ENCODE measurements around the gene CHERP.

CHERP gene

DNA sequence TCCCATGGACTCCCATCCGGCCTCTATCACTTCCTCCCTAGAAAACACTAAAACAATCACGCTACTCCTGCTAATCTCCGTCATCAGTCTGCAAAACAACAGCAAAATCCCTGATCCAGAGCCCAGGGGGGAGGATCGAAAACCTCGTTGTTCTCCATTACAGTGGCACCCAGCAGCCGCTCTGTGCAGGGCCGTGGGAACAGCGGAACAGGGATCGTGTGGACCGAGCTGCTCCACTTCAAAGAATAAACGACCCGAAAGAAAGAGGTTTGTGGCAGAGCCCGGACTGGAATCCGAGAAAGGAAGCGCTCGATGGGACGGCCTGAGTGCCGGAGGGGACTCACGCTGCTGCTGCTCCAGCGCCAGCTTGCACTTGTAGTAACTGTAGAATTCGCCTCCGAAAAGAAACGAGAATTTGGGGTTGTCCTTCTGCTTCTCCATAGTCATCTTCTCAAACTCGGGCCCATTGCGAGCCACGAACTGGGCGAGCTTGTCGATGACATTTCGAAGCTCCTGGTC is 652 bp downstream of the CHERP start:
- Mint-ChIP-seq H3K27ac (peak overlapping the region; percentile 67), H3K36me3 (ENCODE audit: low read depth) (peaks cover 24% of the 10 kb centered on the region), H3K27me3 (ENCODE audit: low read depth) (no peaks in the 10 kb centered on the region), H3K9me3 (no peaks in the 10 kb centered on the region), H3K4me1 (ENCODE audit: low read depth) (peaks cover 35% of the 10 kb centered on the region), H3K4me3 (peak overlapping the region; percentile 94)

DNA sequence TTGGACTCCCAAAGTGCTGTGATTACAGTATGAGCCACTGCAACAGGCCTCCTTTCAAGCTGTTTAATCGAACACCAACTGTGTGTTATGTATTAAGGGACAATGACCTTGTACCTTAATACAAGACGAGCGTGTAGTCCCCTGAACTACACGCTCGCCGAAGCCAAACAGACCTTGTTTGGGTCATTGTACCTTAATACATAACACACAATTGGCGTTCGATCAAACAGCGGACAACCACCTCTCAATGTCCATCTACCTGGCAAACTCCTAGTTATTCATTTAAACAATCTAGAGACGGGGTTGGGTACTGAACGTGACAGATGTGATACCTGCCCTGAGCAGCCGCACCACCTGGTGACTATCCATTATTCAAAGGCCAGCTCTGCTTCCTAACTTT is 1.3 kb downstream of the CHERP start:
- H3K27ac Mint-ChIP-seq: peak overlapping the region; percentile 67
- H3K27me3 Mint-ChIP-seq (ENCODE audit: low read depth): no peaks in the 10 kb centered on the region
- H3K4me1 Mint-ChIP-seq (ENCODE audit: low read depth): peaks cover 37% of the 10 kb centered on the region
- peaks cover 26% of the 10 kb centered on the region for H3K36me3 Mint-ChIP-seq (ENCODE audit: low read depth)
- H3K4me3 Mint-ChIP-seq: peak overlapping the region; percentile 94
- H3K9me3 Mint-ChIP-seq: no peaks in the 10 kb centered on the region

DNA sequence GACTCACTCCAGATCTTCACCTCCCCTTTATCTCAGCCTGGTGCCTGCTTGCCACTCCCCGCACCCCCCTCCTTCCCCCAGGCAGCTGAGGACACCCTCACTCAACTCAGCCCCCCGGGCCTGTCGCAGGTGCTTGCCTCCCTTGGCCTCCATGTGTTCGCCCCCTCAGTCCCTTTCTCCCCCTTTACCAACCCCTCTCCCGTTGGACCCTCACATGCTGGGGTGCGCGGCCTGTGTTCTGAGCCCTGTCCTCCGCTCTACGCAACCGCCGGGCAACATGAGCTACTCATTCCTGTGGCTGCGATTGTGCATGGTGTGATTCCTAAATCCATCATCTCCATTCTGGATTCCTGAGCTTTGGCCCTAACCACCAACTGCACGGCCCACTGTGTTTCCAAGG is 5.1 kb downstream of the CHERP start:
- Mint-ChIP-seq H3K27me3 (ENCODE audit: low read depth) (no peaks in the 10 kb centered on the region), H3K36me3 (ENCODE audit: low read depth) (peaks cover 29% of the 10 kb centered on the region), H3K4me3 (no peak overlapping the region), H3K9me3 (no peaks in the 10 kb centered on the region), H3K27ac (no peak overlapping the region), H3K4me1 (ENCODE audit: low read depth) (peaks cover 24% of the 10 kb centered on the region)

DNA sequence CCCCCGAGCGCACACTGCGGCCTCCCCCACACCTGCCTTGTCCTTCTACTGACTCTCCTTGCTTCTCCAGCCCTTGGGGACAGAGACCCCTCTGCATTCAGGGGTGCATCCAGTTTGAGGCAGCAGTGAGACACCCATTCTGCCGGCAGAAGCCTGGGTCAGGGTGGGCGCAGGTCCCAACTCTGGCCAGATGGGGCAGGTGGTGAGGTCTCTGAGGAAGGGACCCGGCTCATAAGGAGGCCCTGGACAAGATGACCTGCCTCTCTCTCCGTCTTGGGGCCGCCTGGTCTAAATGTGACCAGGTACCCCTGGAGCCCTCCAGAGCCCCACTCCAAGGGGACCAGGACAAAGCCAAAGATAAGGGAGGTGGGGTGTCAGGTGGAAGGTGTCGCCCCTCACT is 6.1 kb downstream of the CHERP start:
- Mint-ChIP-seq H3K36me3 (ENCODE audit: low read depth) (peaks cover 31% of the 10 kb centered on the region), H3K27ac (no peak overlapping the region)

DNA sequence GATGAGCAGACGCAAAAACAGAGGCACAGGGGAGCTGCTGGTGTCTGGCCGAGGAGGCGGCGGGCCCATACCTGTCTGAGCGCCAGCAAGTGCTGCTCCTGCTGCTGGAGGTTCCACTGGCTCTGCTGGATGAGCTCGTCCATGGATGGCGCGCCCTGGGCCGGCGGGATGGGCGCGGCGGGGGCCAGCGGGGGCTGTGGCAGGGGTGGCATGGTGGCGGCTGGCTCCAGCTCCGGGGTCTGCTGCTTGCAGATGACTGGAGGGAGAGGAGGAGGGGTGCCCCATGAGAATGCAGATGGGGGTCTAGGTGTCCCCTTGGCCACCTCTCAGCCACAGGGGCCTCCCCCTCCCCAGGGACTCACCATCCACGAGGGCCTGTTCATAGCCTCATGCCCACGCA is 6.9 kb downstream of the CHERP start:
- Mint-ChIP-seq H3K36me3 (ENCODE audit: low read depth) (peaks cover 32% of the 10 kb centered on the region), H3K9me3 (no peaks in the 10 kb centered on the region), H3K4me3 (no peak overlapping the region), H3K27ac (no peak overlapping the region), H3K4me1 (ENCODE audit: low read depth) (peaks cover 14% of the 10 kb centered on the region), H3K27me3 (ENCODE audit: low read depth) (no peaks in the 10 kb centered on the region)

More for the DNA sequence above, 6.1 kb downstream of the CHERP start:
- no peaks in the 10 kb centered on the region for H3K9me3 Mint-ChIP-seq
- no peaks in the 10 kb centered on the region for H3K27me3 Mint-ChIP-seq (ENCODE audit: low read depth)
- H3K4me1 Mint-ChIP-seq (ENCODE audit: low read depth): peaks cover 19% of the 10 kb centered on the region
- H3K4me3 Mint-ChIP-seq: no peak overlapping the region

DNA sequence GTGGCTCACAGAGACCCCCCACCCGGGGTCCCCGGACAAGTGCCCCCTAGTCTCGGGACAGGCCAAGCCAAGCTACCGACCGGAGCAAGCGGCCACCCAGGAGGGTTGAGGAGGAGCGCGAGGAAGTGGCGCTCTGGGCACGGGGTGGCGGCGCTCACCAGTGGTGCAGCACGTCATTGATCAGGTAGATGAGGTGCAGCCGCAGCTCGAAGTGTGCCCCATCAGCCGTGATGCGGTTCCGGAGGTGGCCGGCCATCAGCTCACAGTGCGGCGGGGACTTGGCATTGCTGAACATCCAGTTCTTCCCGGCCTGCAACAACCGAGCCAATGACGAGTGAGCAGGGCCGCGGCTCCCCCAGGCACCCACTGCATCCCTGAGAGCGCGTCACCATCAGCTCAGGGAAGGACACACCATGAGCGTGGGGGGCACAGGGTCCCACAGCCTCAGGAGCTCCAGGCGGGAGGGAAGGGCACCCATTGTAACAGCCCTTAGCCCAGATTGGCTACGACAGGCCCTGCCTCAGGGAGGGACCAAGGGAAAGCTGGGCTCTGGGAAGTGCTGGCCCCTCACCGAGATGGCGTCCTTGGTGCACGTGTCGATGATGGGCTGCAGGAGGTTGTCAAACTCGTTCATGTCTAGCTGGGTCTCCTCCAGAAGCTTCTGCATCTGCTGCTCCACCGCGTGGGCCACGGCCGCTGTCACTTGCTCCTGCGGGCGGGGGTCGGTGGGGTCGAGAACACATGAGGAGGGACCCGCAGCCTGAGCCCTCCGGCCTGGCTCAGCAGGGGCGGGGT is 9.6 kb downstream of the CHERP start:
- no peak overlapping the region for H3K4me3 Mint-ChIP-seq

DNA sequence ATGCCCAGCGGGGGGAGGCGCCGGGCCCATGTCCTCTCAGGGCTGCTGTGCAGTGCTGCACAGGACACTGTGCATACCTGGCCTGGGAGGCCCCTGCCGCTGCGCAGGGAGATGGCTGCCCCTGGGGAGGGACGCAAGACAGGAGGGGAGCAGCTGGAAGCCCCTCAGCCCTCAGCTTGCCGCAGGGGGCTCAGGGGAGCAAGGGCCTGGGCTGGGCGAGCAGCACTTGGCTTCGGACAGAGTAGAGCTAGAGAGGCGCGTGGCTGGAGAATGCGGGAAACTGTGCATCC is 10.9 kb downstream of the CHERP start:
- Mint-ChIP-seq H3K4me1 (ENCODE audit: low read depth) (peaks cover 2% of the 10 kb centered on the region), H3K27me3 (ENCODE audit: low read depth) (no peaks in the 10 kb centered on the region), H3K9me3 (no peaks in the 10 kb centered on the region), H3K36me3 (ENCODE audit: low read depth) (peaks cover 27% of the 10 kb centered on the region), H3K27ac (no peak overlapping the region), H3K4me3 (no peak overlapping the region)

More for the DNA sequence above, 9.6 kb downstream of the CHERP start:
- H3K4me1 Mint-ChIP-seq (ENCODE audit: low read depth): peaks cover 6% of the 10 kb centered on the region
- no peaks in the 10 kb centered on the region for H3K9me3 Mint-ChIP-seq
- H3K36me3 Mint-ChIP-seq (ENCODE audit: low read depth): peaks cover 26% of the 10 kb centered on the region
- no peaks in the 10 kb centered on the region for H3K27me3 Mint-ChIP-seq (ENCODE audit: low read depth)
- H3K27ac Mint-ChIP-seq: no peak overlapping the region

DNA sequence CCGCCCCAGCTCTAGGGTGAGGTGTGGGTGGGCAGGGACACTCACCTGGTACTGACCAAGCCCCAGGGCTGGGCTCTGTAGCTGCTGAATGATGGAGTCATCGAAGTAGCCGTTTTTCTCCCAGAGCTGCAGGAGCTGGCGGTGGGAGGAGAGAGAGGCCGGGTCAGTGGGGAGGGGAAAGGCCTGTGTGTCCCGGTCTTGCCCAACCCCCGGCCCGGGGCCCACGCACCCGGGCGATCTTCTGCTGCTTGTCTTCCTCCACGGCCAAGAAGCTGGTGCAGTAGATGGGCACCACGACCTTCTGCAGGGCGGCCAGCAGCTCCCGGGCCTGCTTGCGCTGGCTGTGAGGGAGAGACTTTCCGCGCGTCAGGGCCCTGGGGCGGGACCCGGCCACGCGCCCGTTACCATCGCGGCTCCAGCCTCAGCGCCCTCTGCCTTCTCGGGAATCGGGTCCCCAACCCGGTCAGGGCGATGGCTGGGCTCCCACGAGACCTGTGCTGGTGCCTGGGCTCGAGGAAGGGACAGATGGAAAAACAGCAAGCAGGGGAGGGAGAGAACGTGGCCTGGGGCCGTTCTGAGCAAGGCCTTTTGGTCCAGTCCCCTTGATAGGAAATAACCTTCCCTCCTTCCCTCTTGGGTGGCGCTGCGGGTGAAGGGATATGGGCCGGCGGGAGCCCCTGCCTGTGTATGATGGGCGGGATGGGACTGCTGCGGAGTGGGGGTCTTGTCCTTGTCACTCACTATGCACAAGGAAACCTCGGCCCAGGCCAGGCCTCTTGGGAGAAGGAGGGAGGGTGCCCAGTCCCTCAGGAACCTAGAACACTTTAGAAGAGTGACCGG is 11.5 kb downstream of the CHERP start:
- peaks cover 23% of the 10 kb centered on the region for H3K36me3 Mint-ChIP-seq (ENCODE audit: low read depth)

DNA sequence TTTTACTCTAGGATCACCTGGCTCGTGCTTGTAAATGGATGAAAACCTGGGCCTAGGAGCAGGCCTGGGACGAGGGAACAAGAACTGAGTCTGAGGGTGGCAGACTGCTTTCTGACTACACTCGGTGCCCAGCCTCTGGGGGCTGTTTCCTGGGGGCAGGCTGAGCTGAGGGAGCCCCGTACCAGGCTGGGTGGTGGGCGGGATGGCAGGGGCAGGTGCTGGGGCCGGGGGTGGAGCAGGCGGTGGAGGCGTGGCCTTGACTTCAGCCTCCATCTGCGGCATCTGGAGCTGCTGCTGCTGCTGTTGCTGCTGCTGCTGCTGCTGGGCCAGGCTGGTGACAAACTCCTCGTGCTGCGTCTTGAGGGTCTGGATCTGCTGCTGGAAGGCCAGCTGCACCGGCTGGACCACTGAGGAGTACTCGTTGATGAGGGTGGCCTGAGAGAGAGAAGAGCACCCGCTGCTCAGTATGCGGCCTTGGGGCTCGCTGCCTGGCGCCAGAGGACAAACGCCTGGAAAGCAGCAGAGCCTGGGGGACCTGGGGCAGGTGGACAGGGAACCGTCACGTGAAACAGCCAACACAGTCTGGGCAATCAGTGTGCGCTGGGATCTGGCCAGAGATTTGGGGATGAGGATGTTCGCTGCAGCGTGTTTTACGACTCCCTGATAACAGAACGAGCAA is 12.6 kb downstream of the CHERP start:
- Mint-ChIP-seq H3K4me1 (ENCODE audit: low read depth) (no peaks in the 10 kb centered on the region), H3K27ac (no peak overlapping the region), H3K27me3 (ENCODE audit: low read depth) (no peaks in the 10 kb centered on the region), H3K4me3 (no peak overlapping the region), H3K36me3 (ENCODE audit: low read depth) (peaks cover 23% of the 10 kb centered on the region), H3K9me3 (no peaks in the 10 kb centered on the region)

More for the DNA sequence above, 11.5 kb downstream of the CHERP start:
- no peak overlapping the region for H3K27ac Mint-ChIP-seq
- no peaks in the 10 kb centered on the region for H3K27me3 Mint-ChIP-seq (ENCODE audit: low read depth)
- no peaks in the 10 kb centered on the region for H3K9me3 Mint-ChIP-seq
- no peaks in the 10 kb centered on the region for H3K4me1 Mint-ChIP-seq (ENCODE audit: low read depth)
- H3K4me3 Mint-ChIP-seq: no peak overlapping the region

DNA sequence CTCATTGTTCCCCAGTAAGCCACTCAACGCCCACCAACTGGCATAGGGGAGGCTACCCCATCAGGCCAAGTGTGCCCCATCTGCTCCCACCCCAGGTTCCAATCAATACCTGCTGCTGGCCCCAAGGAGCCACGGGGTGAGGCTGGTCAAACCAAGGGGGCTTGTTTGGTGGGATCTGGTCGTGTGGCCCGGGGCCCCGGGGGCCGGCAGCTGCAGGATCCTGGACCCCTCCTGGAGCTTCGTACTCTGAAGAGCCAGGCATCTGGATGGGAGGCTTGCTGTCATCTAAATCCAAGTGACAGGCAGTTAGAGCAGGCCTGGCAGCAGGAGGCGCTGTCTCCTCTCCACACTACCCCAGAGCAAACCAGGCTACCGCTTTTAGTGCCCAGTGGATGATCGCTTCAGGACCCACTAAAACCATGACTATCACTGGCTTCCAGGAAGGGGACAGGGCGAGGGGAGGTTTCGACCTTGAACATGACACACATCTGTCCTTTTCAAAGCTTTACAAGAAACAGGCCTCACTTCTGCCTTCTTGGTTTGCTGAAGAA is 14.2 kb downstream of the CHERP start:
- Mint-ChIP-seq H3K27me3 (ENCODE audit: low read depth) (no peaks in the 10 kb centered on the region), H3K27ac (no peak overlapping the region), H3K36me3 (ENCODE audit: low read depth) (peaks cover 28% of the 10 kb centered on the region), H3K4me3 (no peak overlapping the region), H3K9me3 (no peaks in the 10 kb centered on the region), H3K4me1 (ENCODE audit: low read depth) (no peaks in the 10 kb centered on the region)

DNA sequence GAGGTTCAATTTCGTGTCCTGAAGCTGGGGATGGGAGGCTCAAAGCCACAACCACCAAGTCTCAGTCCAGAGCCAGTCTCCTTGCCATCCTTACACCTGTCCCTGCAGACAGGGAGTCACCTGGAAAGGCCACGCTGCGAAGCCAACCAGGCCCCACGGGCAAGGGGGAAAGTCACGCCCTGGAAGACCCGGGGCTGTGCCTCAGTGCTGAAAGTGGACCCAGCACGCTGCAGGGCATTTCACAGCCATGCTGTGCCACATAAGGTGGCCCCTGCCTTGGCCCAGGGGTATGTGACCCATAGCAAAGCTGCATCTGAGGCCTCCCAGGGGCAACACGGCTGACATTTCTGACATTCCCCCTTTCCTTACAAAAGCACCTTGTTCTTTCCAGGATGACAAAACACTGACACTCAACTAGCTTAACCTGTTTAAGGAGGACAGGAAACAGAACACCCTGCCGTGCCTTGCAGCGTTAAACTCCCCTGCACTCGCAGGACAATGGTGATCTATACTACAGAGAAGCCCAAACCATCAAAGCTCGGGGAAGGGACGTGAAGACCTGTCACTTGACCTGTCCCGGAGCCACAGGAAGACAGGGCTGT is 14.8 kb downstream of the CHERP start:
- H3K36me3 Mint-ChIP-seq (ENCODE audit: low read depth): peaks cover 30% of the 10 kb centered on the region

DNA sequence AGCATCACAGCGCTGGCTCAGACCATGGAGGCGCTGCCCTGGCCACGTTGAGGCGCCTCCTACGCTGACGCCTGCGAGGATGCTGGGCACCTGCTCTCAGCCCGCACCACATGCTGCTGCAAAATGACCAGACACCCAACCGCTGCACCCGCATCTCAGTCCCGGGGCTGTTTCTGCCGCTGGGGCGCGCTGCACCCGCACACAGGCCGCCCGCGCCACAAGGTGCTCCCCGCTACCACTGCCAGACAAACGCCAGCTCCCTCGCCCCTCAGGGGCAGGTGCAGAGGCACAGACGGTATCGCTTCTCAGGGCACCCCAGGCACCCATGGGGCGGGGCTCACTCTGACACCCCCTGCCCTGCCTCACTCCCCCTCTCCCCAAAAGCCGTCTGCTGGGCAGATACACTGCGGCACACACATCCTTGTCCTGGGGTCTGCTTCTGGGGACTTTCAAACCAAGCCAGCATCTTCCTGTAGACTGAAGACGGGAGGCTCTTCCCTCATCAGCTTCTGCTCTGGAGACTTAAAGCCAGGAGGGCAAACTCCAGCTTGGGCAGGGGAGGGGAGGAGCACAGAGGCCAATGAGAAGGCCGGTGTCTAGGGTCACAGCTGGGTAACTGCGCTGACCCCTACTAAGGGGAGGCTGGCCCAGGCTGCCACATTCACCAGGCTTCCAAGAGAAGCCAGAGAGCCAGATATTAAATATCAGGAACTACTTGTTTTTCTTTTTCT is 16.3 kb downstream of the CHERP start:
- H3K4me3 Mint-ChIP-seq: no peak overlapping the region
- H3K36me3 Mint-ChIP-seq (ENCODE audit: low read depth): peaks cover 24% of the 10 kb centered on the region
- H3K9me3 Mint-ChIP-seq: no peaks in the 10 kb centered on the region
- no peaks in the 10 kb centered on the region for H3K27me3 Mint-ChIP-seq (ENCODE audit: low read depth)
- no peak overlapping the region for H3K27ac Mint-ChIP-seq
- H3K4me1 Mint-ChIP-seq (ENCODE audit: low read depth): no peaks in the 10 kb centered on the region

More for the DNA sequence above, 14.8 kb downstream of the CHERP start:
- H3K4me3 Mint-ChIP-seq: no peak overlapping the region
- no peaks in the 10 kb centered on the region for H3K4me1 Mint-ChIP-seq (ENCODE audit: low read depth)
- no peaks in the 10 kb centered on the region for H3K27me3 Mint-ChIP-seq (ENCODE audit: low read depth)
- H3K27ac Mint-ChIP-seq: no peak overlapping the region
- H3K9me3 Mint-ChIP-seq: no peaks in the 10 kb centered on the region

DNA sequence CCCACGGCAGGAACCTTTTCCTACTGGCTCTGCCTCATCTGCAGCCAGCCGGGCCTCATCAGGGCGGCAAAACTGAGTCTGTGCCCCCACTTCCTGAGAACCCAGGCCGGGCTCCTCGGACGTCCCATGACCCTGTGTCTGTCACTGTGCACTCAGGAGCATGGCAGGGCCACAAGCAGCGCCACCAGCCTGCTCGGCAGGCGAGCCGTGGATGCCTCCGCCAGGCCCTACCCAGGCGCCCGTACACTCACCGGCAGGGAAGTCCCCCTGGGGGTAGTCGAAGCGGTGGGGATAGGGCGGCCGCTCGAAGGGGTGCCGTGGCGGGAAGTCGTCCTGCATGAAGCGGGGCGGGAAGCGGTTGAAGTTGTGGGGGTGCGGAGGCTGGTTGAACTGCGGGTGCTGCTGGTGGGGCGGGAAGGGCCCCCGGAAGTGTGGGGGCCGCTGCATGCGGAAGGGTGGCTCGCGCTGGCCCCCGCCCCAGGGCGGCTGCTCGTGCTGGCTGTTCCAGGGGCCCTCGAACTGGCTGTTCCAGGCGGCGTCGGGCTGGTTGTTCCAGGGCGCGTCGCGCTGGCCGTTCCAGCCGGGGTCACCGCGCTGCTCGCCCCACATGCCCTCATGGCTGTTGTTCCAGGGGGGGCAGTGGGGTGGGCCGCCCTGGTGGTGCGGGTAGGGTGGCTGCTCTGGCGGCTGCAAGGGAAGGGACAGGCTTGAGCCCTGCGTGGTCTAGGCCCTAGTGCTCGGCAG is 17.1 kb downstream of the CHERP start:
- no peak overlapping the region for H3K4me3 Mint-ChIP-seq
- H3K27me3 Mint-ChIP-seq (ENCODE audit: low read depth): no peaks in the 10 kb centered on the region
- H3K4me1 Mint-ChIP-seq (ENCODE audit: low read depth): no peaks in the 10 kb centered on the region
- H3K36me3 Mint-ChIP-seq (ENCODE audit: low read depth): peaks cover 26% of the 10 kb centered on the region
- H3K27ac Mint-ChIP-seq: no peak overlapping the region
- H3K9me3 Mint-ChIP-seq: no peaks in the 10 kb centered on the region
